ENCODE measurements around the gene OSCAR.

The OSCAR gene

GRCh38 chr19:54100561-54100960 lies at the start of gene OSCAR:
TSS of gene OSCAR (minus strand) at chr19:54100803. CDS start at chr19:54100792, 11 bp downstream.
- DNase-seq (ENCODE audit: low spot score): no peak

GRCh38 chr19:54149021-54149812 lies 48.6 kb upstream of the OSCAR start:
- no peak for DNase-seq (ENCODE audit: low spot score)

GRCh38 chr19:54148158-54148557 lies 47.6 kb upstream of the OSCAR start:
- DNase-seq (ENCODE audit: low spot score): no peak

- DNase-seq (ENCODE audit: low spot score): no peak
Observed at GRCh38 chr19:54147676-54148075, 47.1 kb upstream of the OSCAR start.

GRCh38 chr19:54145541-54146158 lies 45.0 kb upstream of the OSCAR start:
- DNase-seq (ENCODE audit: low spot score): no peak

GRCh38 chr19:54142166-54142780 lies 41.7 kb upstream of the OSCAR start:
- no peak for DNase-seq (ENCODE audit: low spot score)

GRCh38 chr19:54141356-54141755 lies 40.8 kb upstream of the OSCAR start:
- DNase-seq (ENCODE audit: low spot score): peak; percentile 56

GRCh38 chr19:54138489-54139256 lies 38.1 kb upstream of the OSCAR start:
- DNase-seq (ENCODE audit: low spot score): no peak

GRCh38 chr19:54137699-54138488 lies 37.3 kb upstream of the OSCAR start, which contains the start of gene CNOT3:
TSS of gene CNOT3 (plus strand) at chr19:54137762. CDS start at chr19:54142979, 5,217 bp downstream.
- DNase-seq (ENCODE audit: low spot score): peak; percentile 26

- DNase-seq (ENCODE audit: low spot score): peak; percentile 98
Observed at GRCh38 chr19:54136864-54137698, 36.5 kb upstream of the OSCAR start.

GRCh38 chr19:54136086-54136863 lies 35.7 kb upstream of the OSCAR start:
- peak; percentile 43 for DNase-seq (ENCODE audit: low spot score)

GRCh38 chr19:54133957-54134590 lies 33.5 kb upstream of the OSCAR start:
- DNase-seq (ENCODE audit: low spot score): no peak

GRCh38 chr19:54133312-54133956 lies 32.8 kb upstream of the OSCAR start:
- DNase-seq (ENCODE audit: low spot score): no peak

GRCh38 chr19:54129617-54129996 lies 29.0 kb upstream of the OSCAR start:
- DNase-seq (ENCODE audit: low spot score): no peak

GRCh38 chr19:54128796-54129616 lies 28.4 kb upstream of the OSCAR start:
- DNase-seq (ENCODE audit: low spot score): no peak

- no peak for DNase-seq (ENCODE audit: low spot score)
Observed at GRCh38 chr19:54128441-54128725, 27.8 kb upstream of the OSCAR start.

GRCh38 chr19:54127688-54128440 lies 27.3 kb upstream of the OSCAR start:
- DNase-seq (ENCODE audit: low spot score): no peak
